Upper lobe of left lung (tissue), 4 donors: Measurements from ENCODE around the gene AGFG2.

ENCODE experiments used
- CTCF ChIP-seq, 6 experiments: fragments of 450-650 bp in 4 of 6; fragments of 200-600 bp in 2 of 6; sonication (generic) in 2 of 6; IDR thresholded peaks; one replicate each; pipeline ENCODE4 v1.5.1; 2016 to 2019; ENCODE audit warnings: antibody characterized with exemption in 6 of 6
- POLR2A ChIP-seq, 4 donors: fragments of 450-650 bp; IDR thresholded peaks; one replicate each; pipeline ENCODE4 v1.5.1; 2016 to 2017; ENCODE audit warnings: antibody characterized with exemption in 4 of 4, mild to moderate bottlenecking in 2 of 4

DNA sequence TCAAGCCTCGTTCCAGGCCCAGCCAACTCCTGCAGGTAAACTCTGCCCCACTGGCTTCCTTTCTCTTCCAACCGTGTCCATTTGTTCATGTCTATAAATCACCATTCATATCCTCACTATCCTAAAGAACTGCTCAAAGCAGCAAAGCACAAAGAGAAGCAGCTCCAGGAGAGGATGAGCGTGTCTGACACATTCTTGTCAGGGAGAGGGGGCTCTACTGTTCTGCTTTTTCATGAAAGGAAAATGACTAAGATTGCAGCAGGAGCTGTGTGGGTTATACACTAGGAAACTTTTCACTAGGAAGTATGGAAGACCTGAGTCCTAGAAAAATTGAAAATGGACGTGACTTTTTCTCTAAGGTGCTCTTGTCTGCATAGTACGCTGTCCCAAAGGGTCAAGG lies 16.7 kb downstream of the AGFG2 start:
- TF ChIP-seq CTCF (IDR thresholded peaks at IDR 0.05) (no peak), POLR2A (IDR thresholded peaks at IDR 0.05) (no peak)
